ENCODE results near the gene JUND.

DNA sequence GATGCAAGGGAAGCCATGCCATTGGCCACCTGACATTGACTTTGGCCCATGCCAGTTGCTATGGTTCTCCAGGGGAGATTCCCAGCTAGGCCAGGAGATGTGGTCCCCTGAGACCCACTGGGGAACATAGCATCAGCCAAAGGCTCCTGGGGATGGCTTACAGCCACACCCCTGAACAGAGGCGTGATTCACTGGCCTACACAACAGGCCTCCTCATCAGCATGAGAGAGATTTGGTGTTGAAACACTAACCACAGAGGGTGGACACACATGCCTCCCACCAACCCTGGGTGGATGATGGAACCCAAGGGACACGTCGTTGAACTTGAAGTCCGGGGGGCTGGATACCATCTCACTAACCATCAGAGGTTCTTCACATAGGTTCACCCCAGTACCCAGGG lies 21.5 kb downstream of the JUND start:
- TF ChIP-seq, protein P1, sequence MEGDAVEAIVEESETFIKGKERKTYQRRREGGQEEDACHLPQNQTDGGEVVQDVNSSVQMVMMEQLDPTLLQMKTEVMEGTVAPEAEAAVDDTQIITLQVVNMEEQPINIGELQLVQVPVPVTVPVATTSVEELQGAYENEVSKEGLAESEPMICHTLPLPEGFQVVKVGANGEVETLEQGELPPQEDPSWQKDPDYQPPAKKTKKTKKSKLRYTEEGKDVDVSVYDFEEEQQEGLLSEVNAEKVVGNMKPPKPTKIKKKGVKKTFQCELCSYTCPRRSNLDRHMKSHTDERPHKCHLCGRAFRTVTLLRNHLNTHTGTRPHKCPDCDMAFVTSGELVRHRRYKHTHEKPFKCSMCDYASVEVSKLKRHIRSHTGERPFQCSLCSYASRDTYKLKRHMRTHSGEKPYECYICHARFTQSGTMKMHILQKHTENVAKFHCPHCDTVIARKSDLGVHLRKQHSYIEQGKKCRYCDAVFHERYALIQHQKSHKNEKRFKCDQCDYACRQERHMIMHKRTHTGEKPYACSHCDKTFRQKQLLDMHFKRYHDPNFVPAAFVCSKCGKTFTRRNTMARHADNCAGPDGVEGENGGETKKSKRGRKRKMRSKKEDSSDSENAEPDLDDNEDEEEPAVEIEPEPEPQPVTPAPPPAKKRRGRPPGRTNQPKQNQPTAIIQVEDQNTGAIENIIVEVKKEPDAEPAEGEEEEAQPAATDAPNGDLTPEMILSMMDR (IDR thresholded peaks at IDR 0.05): no peak
- TF ChIP-seq TAF1 (IDR thresholded peaks at IDR 0.05; ENCODE audit: borderline replicate concordance, low read depth, low read length): no peak
- TF ChIP-seq FOSL2 (IDR thresholded peaks at IDR 0.05; ENCODE audit: borderline replicate concordance, low read depth): no peak
- TF ChIP-seq, protein P2, sequence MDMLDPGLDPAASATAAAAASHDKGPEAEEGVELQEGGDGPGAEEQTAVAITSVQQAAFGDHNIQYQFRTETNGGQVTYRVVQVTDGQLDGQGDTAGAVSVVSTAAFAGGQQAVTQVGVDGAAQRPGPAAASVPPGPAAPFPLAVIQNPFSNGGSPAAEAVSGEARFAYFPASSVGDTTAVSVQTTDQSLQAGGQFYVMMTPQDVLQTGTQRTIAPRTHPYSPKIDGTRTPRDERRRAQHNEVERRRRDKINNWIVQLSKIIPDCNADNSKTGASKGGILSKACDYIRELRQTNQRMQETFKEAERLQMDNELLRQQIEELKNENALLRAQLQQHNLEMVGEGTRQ (IDR thresholded peaks at IDR 0.05; ENCODE audit: borderline replicate concordance, low read depth, low read length): no peak
- TF ChIP-seq CHD2 (IDR thresholded peaks at IDR 0.05; ENCODE audit: low read length, partially characterized antibody): no peak
- no peak for TF ChIP-seq RCOR1 (IDR thresholded peaks at IDR 0.05; ENCODE audit: low read length)
